K562 (cell line): ENCODE data around the gene SMC4. TPM values are rescaled to one million over a fixed set of nuclear protein-coding genes. Genes with fewer than 3 reads are reported as not detected.

ENCODE experiments used
- ATAC-seq: fragments of 200-7000 bp; cut with Tn5 transposase; 3 replicates; pipeline ENCODE4 v1.9.1; 2020; ENCODE audit warnings: moderate library complexity
- BruUV-seq: library from RNA; stranded (reverse); fragments of 400-500 nt; replicated peaks from 2 replicates; lab custom pipeline; 2021; lab: Mats Ljungman, UMichigan
- CTCF ChIA-PET: fragments of 300-600 bp; formaldehyde crosslinking; extraction: SDS; loops from one replicate; lab custom pipeline; 2021; ENCODE audit warnings: low intra/inter-chr PET ratio; lab: Yijun Ruan, JAX
- POLR2A ChIA-PET: fragments of 300-600, 350-650 bp; sonication (Branson Sonifier 250); formaldehyde crosslinking; extraction: SDS; loops from one replicate; lab custom pipeline; 2021; ENCODE audit warnings: antibody characterized with exemption, inconsistent platforms; lab: Yijun Ruan, JAX
- DNase-seq, 4 experiments: peaks; one replicate each; pipeline versions ENCODE4 v3.0.0 to v3.0.0-alpha.2; 2011 to 2018; ENCODE audit warnings: low spot score in 3 of 4, mixed read lengths in 3 of 4; ENCODE audit errors: extremely low read depth in 1 of 4
- FAIRE-seq: peaks from 2 replicates; lab custom pipeline; 2011; peaks lifted over from hg19 to GRCh38; lab: Jason Lieb, UNC
- H2AFZ ChIP-seq: 2 replicates; pipeline ENCODE4 v1.6.0; 2011; ENCODE audit warnings: low read depth, low read length, control low read depth, inconsistent platforms
- H3K27ac ChIP-seq: fragments of 200-600 bp; 3 replicates; pipeline ENCODE4 v1.8.0; 2011; ENCODE audit warnings: low read depth, mild to moderate bottlenecking, control low read depth, inconsistent platforms, low read length, moderate library complexity, mixed read lengths; ENCODE audit errors: extremely low read depth
- H3K27me3 ChIP-seq, 2 experiments: fragments of 300-600 bp in 1 of 2; 2 replicates in 1 of 2; 3 replicates in 1 of 2; pipeline versions ENCODE4 v1.6.0 to v1.8.0; 2011; ENCODE audit warnings: inconsistent platforms in 2 of 2, low read length in 2 of 2, mild to moderate bottlenecking in 1 of 2, mixed read lengths in 1 of 2, moderate library complexity in 1 of 2; ENCODE audit not compliant: control insufficient read depth in 2 of 2, insufficient read depth in 2 of 2
- H3K36me3 ChIP-seq: fragments of 300-600 bp; 3 replicates; pipeline ENCODE4 v1.8.0; 2011; ENCODE audit warnings: mild to moderate bottlenecking, low read length, inconsistent platforms; ENCODE audit not compliant: control insufficient read depth, insufficient read depth
- H3K4me1 ChIP-seq, 2 experiments: fragments of 200-600 bp in 1 of 2; replicated peaks in 1 of 2; 2 replicates in 1 of 2; 3 replicates in 1 of 2; pipeline versions ENCODE4 v1.5.1 to v1.8.0; 2011; ENCODE audit warnings: inconsistent platforms in 2 of 2, low read length in 2 of 2, mild to moderate bottlenecking in 1 of 2, mixed read lengths in 1 of 2, moderate library complexity in 1 of 2; ENCODE audit not compliant: control insufficient read depth in 2 of 2, insufficient read depth in 2 of 2
- H3K4me2 ChIP-seq: 2 replicates; pipeline ENCODE4 v1.6.1; 2011; ENCODE audit warnings: low read length, control low read depth, inconsistent platforms, mixed read lengths; ENCODE audit not compliant: insufficient read depth
- H3K4me3 ChIP-seq: fragments of 200-600 bp; sonication (generic), shearing (Covaris generic); 2 replicates; pipeline ENCODE4 v1.5.1; 2016; ENCODE audit warnings: control low read depth, inconsistent platforms
- H3K79me2 ChIP-seq: fragments of 200-600 bp; 3 replicates; pipeline ENCODE4 v1.8.0; 2011; ENCODE audit warnings: low read length, inconsistent platforms; ENCODE audit not compliant: control insufficient read depth, insufficient read depth
- H3K9ac ChIP-seq, 2 experiments: 2 replicates each; pipeline versions ENCODE4 v1.6.0 to v1.6.1; 2011; ENCODE audit warnings: low read depth in 2 of 2, low read length in 2 of 2, control low read depth in 1 of 2, inconsistent platforms in 1 of 2, mild to moderate bottlenecking in 1 of 2, mixed read lengths in 1 of 2; ENCODE audit not compliant: insufficient read depth in 1 of 2
- H3K9me1 ChIP-seq: one replicate; pipeline ENCODE4 v1.6.0; 2011; ENCODE audit warnings: inconsistent platforms, mild to moderate bottlenecking, low read length, moderate library complexity; ENCODE audit not compliant: control insufficient read depth, insufficient read depth
- H3K9me3 ChIP-seq: replicated peaks from 2 replicates; pipeline ENCODE4 v1.5.1; 2011; ENCODE audit warnings: low read depth, low read length, inconsistent platforms; ENCODE audit not compliant: control insufficient read depth, insufficient read depth
- H4K20me1 ChIP-seq: replicated peaks from 2 replicates; pipeline ENCODE4 v1.6.1; 2011; ENCODE audit warnings: low read length, inconsistent platforms, mixed read lengths; ENCODE audit not compliant: control insufficient read depth, insufficient read depth
- CEBPG ChIP-seq, 3 experiments: fragments of 200-800 bp in 1 of 3; sonication (Bioruptor generic) in 1 of 3; sonication (generic) in 1 of 3; formaldehyde crosslinking in 1 of 3; IDR thresholded peaks in 2 of 3; conservative IDR thresholded peaks in 1 of 3; 2 replicates each; pipeline versions ENCODE4 v1.6.1 to v1.8.0; 2016 to 2022; ENCODE audit warnings: missing compliant biosample characterization in 2 of 3, missing genetic modification characterization in 2 of 3, mild to moderate bottlenecking in 1 of 3, missing genetic modification reagents in 1 of 3
- HMBOX1 ChIP-seq: sonication (generic); IDR thresholded peaks from 2 replicates; pipeline ENCODE4 v1.6.1; 2016
- NCOR1 ChIP-seq: fragments of 450-650 bp; IDR thresholded peaks from 2 replicates; pipeline ENCODE4 v1.6.1; 2016; ENCODE audit warnings: mild to moderate bottlenecking, moderate library complexity
- NFRKB ChIP-seq: fragments of 450-650 bp; IDR thresholded peaks from 2 replicates; pipeline ENCODE4 v1.6.1; 2016; ENCODE audit warnings: low read depth
- SMARCB1 ChIP-seq: IDR thresholded peaks from 2 replicates; pipeline ENCODE4 v1.6.1; 2011; ENCODE audit warnings: improper control_type of control experiment, low read depth; ENCODE audit not compliant: insufficient read length
- ZBTB11 ChIP-seq, 3 experiments: fragments of 200-800 bp in 1 of 3; fragments of 250-450 bp in 1 of 3; fragments of 450-650 bp in 1 of 3; sonication (Bioruptor Pico) in 1 of 3; sonication (Bioruptor generic) in 1 of 3; formaldehyde crosslinking in 1 of 3; IDR thresholded peaks; 2 replicates each; pipeline versions ENCODE4 v1.6.1 to v1.8.0; 2016 to 2022; ENCODE audit warnings: mild to moderate bottlenecking in 2 of 3, missing genetic modification characterization in 2 of 3, missing compliant biosample characterization in 1 of 3, moderate library complexity in 1 of 3
- ZBTB26 ChIP-seq: fragments of 450-650 bp; formaldehyde crosslinking; IDR thresholded peaks from 2 replicates; pipeline ENCODE4 v1.4.0; 2022; ENCODE audit warnings: missing genetic modification characterization
- ZC3H8 ChIP-seq: fragments of 450-650 bp; IDR thresholded peaks from 2 replicates; pipeline ENCODE4 v1.6.1; 2017
- ZEB2 ChIP-seq: fragments of 450-650 bp; IDR thresholded peaks from 2 replicates; pipeline ENCODE4 v1.6.1; 2016
- ZFX ChIP-seq: sonication (generic); formaldehyde crosslinking; IDR thresholded peaks from 2 replicates; pipeline ENCODE4 v1.8.0; 2022; ENCODE audit warnings: mild to moderate bottlenecking, missing genetic modification reagents, moderate library complexity
- ZNF282 ChIP-seq: sonication (generic); formaldehyde crosslinking; IDR thresholded peaks from 2 replicates; pipeline ENCODE4 v1.8.1; 2023; ENCODE audit warnings: missing genetic modification reagents
- ZNF592 ChIP-seq: fragments of 450-650 bp; IDR thresholded peaks from 2 replicates; pipeline ENCODE4 v1.6.1; 2017; ENCODE audit warnings: antibody characterized with exemption, mild to moderate bottlenecking
- WGBS: fragments of 100-300 bp; shearing (Covaris generic); methylation state at CpG from one replicate; pipeline ENCODE4 v1.1.6; 2016; ENCODE audit warnings: low coverage, mixed read lengths; ENCODE audit not compliant: insufficient coverage; ENCODE audit errors: missing lambda C conversion rate; 5-methylcytosine and 5-hydroxymethylcytosine counted together
- in situ Hi-C: fragments of 300-500 bp; cut with MboI; formaldehyde crosslinking; loops from 4 replicates; pipeline ENCODE4 v1.15.0; 2018; ENCODE audit warnings: inconsistent platforms, mixed read lengths
- intact Hi-C: fragments of 100-400 bp; cut with micrococcal nuclease; formaldehyde crosslinking; loops from 2 replicates; pipeline ENCODE4 v1.14.2; 2022
- polyA plus RNA-seq, 8 experiments: library from polyadenylated mRNA; depleted of rRNA in 4 of 8; stranded (reverse) in 5 of 8; unstranded in 3 of 8; fragments of >200 nt; fragmentation: Nextera tagmentation in 2 of 8; fragmentation: Illumina TruSeq in 1 of 8; extraction: Ambion mirVana in 2 of 8; extraction: Trizol in 1 of 8; gene quantifications; 2 replicates each; pipeline versions ENCODE4 v1.2.1 to v1.2.3, GENCODE V29; 2011 to 2014; ENCODE audit warnings: inconsistent platforms in 1 of 8, missing spikeins in 1 of 8
- total RNA-seq, 7 experiments: library from RNA; depleted of rRNA in 6 of 7; stranded (reverse); fragments of >200 nt in 6 of 7; fragmentation: Illumina TruSeq in 2 of 7; extraction: Trizol in 2 of 7; gene quantifications; 2 replicates each; pipeline versions ENCODE4 v1.2.1 to v1.2.3, GENCODE V29; 2011 to 2021; ENCODE audit warnings: low replicate concordance in 1 of 7

The SMC4 gene
- total and polyA plus RNA-seq, 9 of the 15 experiments (the other 6 are each of a cell fraction or from before 2014, with no cell fraction given) = 87.9 to 347 (median 176) TPM

GRCh38 chr3:160394009-160394392 lies 5.4 kb upstream of the SMC4 start:
- POLR2A ChIA-PET = interaction anchor here (1.3 to 1.8 kb wide), 2 partner anchors 13 to 18 kb away, joined by 4 to 6 read pairs; no protein-coding TSS in a partner anchor
- FAIRE-seq = no peak
- in situ Hi-C loops (no loop called here), intact Hi-C loops (no loop called here)
- H2AFZ ChIP-seq = peak overlapping the region; percentile 61
- 0% methylated on average over 3 of the region's 3 CpGs for WGBS
- H3K9me3 ChIP-seq = no peaks in the 10 kb centered on the region
- H3K4me2 ChIP-seq = peak overlapping the region; percentile 66
- no peaks in the 10 kb centered on the region for H3K9me1 ChIP-seq
- peak overlapping the region; percentile 77 for H3K27ac ChIP-seq
- peak in 2 of 4 experiments; percentile 27 to 63 for DNase-seq
- peak; percentile 68 for ATAC-seq
- peaks cover 47% of the 10 kb centered on the region for H3K79me2 ChIP-seq
- no peak overlapping the region for H3K4me3 ChIP-seq
- peaks cover 9 to 33% of the 10 kb centered on the region in 2 experiments; a peak in 4 of 5 replicates for H3K4me1 ChIP-seq
- BruUV-seq = no TSS peak
- no peaks in the 10 kb centered on the region for H4K20me1 ChIP-seq
- no peaks in the 10 kb centered on the region for H3K36me3 ChIP-seq
- CTCF ChIA-PET = no interaction called here
- peak overlapping the region; percentile 47 to 55; a peak in 3 of 4 replicates for H3K9ac ChIP-seq
- H3K27me3 ChIP-seq = no peaks in the 10 kb centered on the region
- TF ChIP-seq HMBOX1 (peak; percentile 59), ZBTB26 (CRISPR knock-in tag) (no peak), CEBPG (CRISPR knock-in tag; IDR thresholded peaks at IDR 0.05) (no peak), CEBPG (tag; conservative IDR thresholded peaks at IDR 0.05 in 1 of 2, IDR thresholded peaks at IDR 0.05 in 1 of 2) (no peak), NFRKB (peak; percentile 45; the same call in 1 of the 2 replicates), SMARCB1 (peak; percentile 18), ZC3H8 (no peak), ZFX (peak; percentile 42; the same call in 1 of the 2 replicates), NCOR1 (0 out of 2 replicates have a peak, but pooled peaks have one; percentile 2), ZNF282 (CRISPR knock-in tag) (no peak), ZEB2 (no peak), ZBTB11 (CRISPR knock-in tag; IDR thresholded peaks at IDR 0.05) (peak in 1 of 3 experiments; percentile 51; a peak in 1 of 6 replicates), ZNF592 (peak; percentile 65; the same call in 1 of the 2 replicates)
